D721Med (cell line): ENCODE results near the gene ZNF521.

Source experiments
- DNase-seq: peaks from one replicate; pipeline ENCODE4 v3.0.0; 2011; ENCODE audit warnings: low spot score; ENCODE audit not compliant: insufficient read length
- FAIRE-seq: peaks from 2 replicates; lab custom pipeline; 2011; peaks lifted over from hg19 to GRCh38; lab: Jason Lieb, UNC
- TF ChIP-seq, protein P1 (sequence below): IDR thresholded peaks from 2 replicates; pipeline ENCODE4 v1.5.1; 2012; ENCODE audit warnings: mild to moderate bottlenecking, control low read depth; ENCODE audit not compliant: insufficient read depth; ENCODE audit errors: missing control alignments

ZNF521 gene

DNA sequence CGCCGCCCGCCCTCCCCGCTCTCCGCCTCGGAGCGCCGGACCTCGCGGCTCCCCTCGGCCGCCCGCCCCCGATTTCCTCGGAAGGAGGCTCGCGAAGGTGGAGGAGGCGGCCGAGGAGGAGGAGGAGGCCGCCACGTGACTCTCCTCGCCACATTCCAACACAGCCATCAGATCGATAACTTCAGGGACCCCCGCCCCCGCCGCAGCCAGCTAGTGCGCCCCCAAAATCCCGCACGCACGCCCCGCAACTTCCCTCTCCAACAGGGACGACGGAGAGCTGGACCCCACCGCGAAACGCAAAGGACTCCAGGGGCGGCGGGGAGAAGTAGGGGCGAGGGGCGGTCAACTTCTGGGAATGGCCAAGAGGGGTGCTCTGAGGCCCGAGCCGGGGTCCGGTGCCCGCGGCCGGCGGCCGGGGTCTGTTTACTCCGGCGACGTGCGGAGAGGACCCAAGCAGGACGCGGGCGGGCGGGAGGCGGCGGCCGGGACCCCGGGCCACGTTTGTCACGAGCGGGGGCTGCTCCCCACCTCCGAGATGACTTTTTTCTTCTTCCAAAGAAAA is 2.0 kb downstream of the ZNF521 start:
- DNase-seq, result no peak
- TF ChIP-seq, protein P1, sequence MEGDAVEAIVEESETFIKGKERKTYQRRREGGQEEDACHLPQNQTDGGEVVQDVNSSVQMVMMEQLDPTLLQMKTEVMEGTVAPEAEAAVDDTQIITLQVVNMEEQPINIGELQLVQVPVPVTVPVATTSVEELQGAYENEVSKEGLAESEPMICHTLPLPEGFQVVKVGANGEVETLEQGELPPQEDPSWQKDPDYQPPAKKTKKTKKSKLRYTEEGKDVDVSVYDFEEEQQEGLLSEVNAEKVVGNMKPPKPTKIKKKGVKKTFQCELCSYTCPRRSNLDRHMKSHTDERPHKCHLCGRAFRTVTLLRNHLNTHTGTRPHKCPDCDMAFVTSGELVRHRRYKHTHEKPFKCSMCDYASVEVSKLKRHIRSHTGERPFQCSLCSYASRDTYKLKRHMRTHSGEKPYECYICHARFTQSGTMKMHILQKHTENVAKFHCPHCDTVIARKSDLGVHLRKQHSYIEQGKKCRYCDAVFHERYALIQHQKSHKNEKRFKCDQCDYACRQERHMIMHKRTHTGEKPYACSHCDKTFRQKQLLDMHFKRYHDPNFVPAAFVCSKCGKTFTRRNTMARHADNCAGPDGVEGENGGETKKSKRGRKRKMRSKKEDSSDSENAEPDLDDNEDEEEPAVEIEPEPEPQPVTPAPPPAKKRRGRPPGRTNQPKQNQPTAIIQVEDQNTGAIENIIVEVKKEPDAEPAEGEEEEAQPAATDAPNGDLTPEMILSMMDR, result no peak
- no peak for FAIRE-seq

DNA sequence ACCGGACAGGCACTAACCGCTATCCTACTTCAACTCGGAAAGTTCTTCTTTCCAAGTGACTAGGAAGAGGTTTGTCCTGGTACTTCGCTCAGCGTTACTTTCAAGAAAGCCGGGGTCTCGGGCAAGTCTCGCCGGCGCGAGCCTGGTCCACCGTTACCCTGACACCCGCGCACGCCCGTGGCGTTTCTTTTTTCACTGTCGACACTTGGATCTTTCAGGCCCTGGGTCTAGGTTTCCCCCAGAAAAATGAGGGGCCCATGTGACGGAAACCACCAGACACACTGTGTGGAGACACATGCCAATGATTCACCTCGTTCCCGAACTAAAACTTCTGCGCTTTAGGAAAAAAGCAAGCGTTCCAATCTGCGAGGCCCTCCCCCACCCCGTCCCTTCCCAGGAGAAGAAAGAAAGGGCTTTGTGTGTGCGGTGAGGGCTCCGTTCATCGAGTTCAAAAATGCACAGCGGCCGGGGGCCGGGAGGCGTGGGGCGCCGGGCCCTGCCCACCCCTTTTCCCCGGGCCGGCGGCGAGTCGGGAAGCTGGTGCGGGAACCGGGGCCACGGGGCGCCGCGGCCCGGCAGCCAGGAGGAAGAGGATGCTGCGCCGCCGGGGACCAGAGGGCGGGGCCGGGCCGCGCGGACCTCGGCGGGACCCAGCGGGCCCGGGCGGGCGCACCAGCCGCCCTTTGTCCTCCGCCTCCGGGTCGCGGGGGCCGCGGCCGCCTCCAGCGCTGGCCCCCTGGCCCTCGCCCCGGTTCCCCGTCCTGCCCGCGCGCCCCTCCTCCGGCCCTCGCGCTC is 2.6 kb downstream of the ZNF521 start:
- FAIRE-seq (no peak), DNase-seq (no peak)
- TF ChIP-seq, protein P1, result no peak

DNA sequence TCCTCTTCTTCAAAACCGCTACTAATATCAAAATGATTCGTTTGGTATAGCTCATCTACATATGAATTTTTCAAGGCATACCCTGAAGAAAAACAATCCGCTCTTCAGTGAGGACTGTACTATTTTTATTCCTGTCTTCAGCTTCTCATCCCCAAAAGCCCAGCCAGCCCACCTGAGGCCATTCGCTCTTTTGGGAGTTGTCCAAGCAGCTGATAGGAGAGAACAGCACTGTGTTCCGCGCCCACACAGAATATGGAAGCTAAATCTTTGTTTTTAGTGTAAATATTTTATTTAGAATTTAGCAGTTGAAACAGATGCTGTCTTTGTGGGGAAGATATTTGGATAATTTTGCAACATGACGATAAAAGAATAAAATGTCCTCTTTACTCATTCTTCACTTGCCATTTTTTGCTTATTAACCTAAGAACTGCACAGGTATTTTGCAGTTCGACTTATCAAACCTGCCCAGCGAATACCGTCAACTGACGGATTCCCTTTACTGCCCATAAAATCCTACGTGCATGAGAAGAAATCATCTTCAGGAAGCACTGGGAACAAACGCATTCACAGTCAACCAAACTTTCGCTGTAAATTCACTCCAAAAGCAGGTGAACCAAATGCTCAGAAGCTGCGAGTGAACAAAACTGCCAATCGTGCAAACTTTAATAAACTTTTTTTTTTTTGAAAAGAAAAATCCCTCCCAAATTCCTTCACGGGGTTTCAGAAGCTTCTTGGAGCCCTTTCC is 3.4 kb downstream of the ZNF521 start:
- DNase-seq, result no peak
- no peak for FAIRE-seq
- TF ChIP-seq, protein P1, result no peak

DNA sequence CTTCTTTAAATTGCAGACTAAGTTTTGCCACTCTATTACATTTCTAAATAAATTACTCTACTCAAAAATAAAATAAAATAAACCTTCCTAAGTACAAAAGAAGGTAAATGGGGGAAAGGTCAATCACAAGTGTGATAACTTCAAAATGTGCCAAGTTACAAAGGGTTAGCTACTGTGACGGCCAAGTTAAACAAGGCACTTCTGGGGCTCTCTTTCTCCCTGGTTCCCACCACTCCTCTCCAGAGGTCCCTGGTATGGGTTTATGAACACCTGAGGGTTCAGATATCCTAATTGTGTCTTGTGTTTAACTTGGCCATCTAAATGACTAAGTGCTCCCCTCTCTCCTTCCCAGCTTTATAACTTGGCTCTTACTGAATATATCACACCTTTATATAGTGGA is 5.4 kb downstream of the ZNF521 start:
- no peak for FAIRE-seq
- DNase-seq, result no peak
- TF ChIP-seq, protein P1, result no peak

DNA sequence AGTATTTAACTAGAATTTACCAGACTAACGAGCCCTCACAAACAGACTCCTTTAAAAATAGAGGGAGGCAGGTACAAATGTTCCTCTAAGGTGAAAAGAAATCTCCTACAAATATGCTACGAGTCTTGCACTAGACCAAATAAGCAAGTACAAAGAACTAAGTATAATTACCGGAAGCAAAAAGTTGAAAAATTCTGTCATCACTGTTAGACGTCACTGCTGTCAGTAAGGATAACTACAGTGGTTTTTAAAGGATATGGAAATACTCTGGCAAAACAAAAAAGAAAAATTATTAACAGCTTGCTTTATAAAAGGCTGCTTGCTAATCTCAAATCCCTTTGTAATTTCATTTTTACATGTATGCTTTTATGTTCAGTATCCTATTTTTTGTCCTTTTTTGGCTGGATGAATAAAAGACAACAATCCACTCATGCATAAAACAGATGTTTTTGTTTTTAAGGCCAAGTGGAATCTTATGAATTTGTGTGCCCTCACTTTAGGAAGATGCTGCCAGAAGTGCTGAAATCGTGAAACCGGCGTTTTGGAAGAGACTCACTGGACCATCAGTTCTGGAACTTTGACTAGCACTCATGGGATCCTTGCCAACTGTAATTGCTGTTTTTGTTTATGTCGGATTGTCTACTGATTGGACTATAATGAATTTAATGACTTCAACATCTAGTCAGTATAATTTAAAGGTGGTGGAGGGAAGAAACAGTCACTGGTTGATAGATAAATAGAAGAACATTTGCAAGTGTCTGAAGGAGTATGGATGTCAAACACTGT is 6.7 kb downstream of the ZNF521 start:
- no peak for FAIRE-seq
- DNase-seq, result no peak
- TF ChIP-seq, protein P1, result no peak

DNA sequence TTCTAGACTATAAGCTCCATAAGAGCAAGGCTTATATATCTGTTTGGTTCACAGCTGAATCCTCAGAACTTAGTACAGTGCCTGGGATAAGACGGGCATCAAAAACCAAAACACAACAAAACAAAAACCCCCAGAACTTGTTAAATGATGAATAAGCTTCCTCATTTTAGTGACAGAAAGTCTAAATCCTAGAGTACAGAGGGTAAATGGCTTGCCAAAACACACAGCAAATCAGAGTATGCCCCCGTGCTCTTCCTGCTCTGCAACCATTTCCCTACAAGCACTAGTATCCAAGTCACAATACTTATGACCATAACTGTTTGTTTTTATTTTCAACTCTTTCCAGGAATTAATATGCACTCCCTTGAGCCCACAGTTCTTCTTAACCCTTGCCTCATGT is 10.1 kb downstream of the ZNF521 start:
- no peak for FAIRE-seq
- no peak for DNase-seq
- TF ChIP-seq, protein P1, result no peak
